ENCODE measurements around the gene FNDC1.

The FNDC1 gene

GRCh38 chr6:159163901-159164370 lies 5.3 kb upstream of the FNDC1 start:
- no peak for DNase-seq

GRCh38 chr6:159168536-159169192 lies 536 bp upstream of the FNDC1 start:
- no peak for DNase-seq

- peak; percentile 47 for DNase-seq
Observed at GRCh38 chr6:159169557-159170332, 545 bp downstream of the FNDC1 start.

- no peak for DNase-seq
Observed at GRCh38 chr6:159170333-159170672, 1.1 kb downstream of the FNDC1 start.

GRCh38 chr6:159170999-159171712 lies 2.0 kb downstream of the FNDC1 start:
- no peak for DNase-seq

- no peak for DNase-seq
Observed at GRCh38 chr6:159172091-159172491, 2.9 kb downstream of the FNDC1 start.

- DNase-seq, result peak; percentile 44
Observed at GRCh38 chr6:159174263-159174969, 5.2 kb downstream of the FNDC1 start.

GRCh38 chr6:159176913-159177312 lies 7.7 kb downstream of the FNDC1 start:
- DNase-seq, result no peak

- DNase-seq, result no peak
Observed at GRCh38 chr6:159178847-159179246, 9.6 kb downstream of the FNDC1 start.

- no peak for DNase-seq
Observed at GRCh38 chr6:159180001-159180400, 10.8 kb downstream of the FNDC1 start.

- DNase-seq, result no peak
Observed at GRCh38 chr6:159181914-159182313, 12.7 kb downstream of the FNDC1 start.

- DNase-seq, result no peak
Observed at GRCh38 chr6:159184559-159184958, 15.4 kb downstream of the FNDC1 start.

- no peak for DNase-seq
Observed at GRCh38 chr6:159190460-159190859, 21.3 kb downstream of the FNDC1 start.

GRCh38 chr6:159193923-159194322 lies 24.7 kb downstream of the FNDC1 start:
- DNase-seq, result no peak

- no peak for DNase-seq
Observed at GRCh38 chr6:159194421-159194820, 25.2 kb downstream of the FNDC1 start.

GRCh38 chr6:159196430-159196975 lies 27.3 kb downstream of the FNDC1 start:
- DNase-seq, result no peak

GRCh38 chr6:159197251-159197650 lies 28.1 kb downstream of the FNDC1 start:
- DNase-seq, result no peak

- DNase-seq, result no peak
Observed at GRCh38 chr6:159201336-159201735, 32.1 kb downstream of the FNDC1 start.

GRCh38 chr6:159203304-159204005 lies 34.3 kb downstream of the FNDC1 start:
- DNase-seq, result no peak

GRCh38 chr6:159204605-159205004 lies 35.4 kb downstream of the FNDC1 start:
- DNase-seq, result no peak

- no peak for DNase-seq
Observed at GRCh38 chr6:159212028-159212427, 42.8 kb downstream of the FNDC1 start.
